Neural cell (in vitro differentiated cells): Measurements from ENCODE around the gene NACA2. TPM values are rescaled to one million over a fixed set of nuclear protein-coding genes. Genes with fewer than 3 reads are reported as not detected.

Experiments used
- H2AFZ ChIP-seq: fragments of 200-600, 300-800 bp; sonication (generic), shearing (Covaris generic); 2 replicates; pipeline ENCODE4 v1.6.0; 2014; ENCODE audit warnings: low read depth, mild to moderate bottlenecking, antibody characterized with exemption, low read length, moderate library complexity
- H3F3A ChIP-seq: fragments of 200-600 bp; shearing (Covaris generic); 2 replicates; pipeline ENCODE4 v1.6.1; 2016; ENCODE audit warnings: mild to moderate bottlenecking, moderate library complexity, mixed read lengths, antibody characterized with exemption, low read length; ENCODE audit not compliant: insufficient read depth, poor library complexity, severe bottlenecking
- H3K27ac ChIP-seq: fragments of 200-600, 300-800 bp; sonication (generic), shearing (Covaris generic); 2 replicates; pipeline ENCODE4 v1.5.1; 2014; ENCODE audit warnings: mild to moderate bottlenecking, low read length, moderate library complexity
- H3K27me3 ChIP-seq: fragments of 300-800, 200-600 bp; sonication (generic), shearing (Covaris generic); 2 replicates; pipeline ENCODE4 v1.6.0; 2014; ENCODE audit warnings: mild to moderate bottlenecking, low read depth, low read length, moderate library complexity; ENCODE audit not compliant: insufficient read depth
- H3K36me3 ChIP-seq: fragments of 300-800, 200-600 bp; sonication (generic), shearing (Covaris generic); 2 replicates; pipeline ENCODE4 v1.5.1; 2014; ENCODE audit warnings: mild to moderate bottlenecking, antibody characterized with exemption, low read length, moderate library complexity; ENCODE audit not compliant: insufficient read depth
- H3K4me2 ChIP-seq: fragments of 300-800, 200-600 bp; sonication (generic), shearing (Covaris generic); 2 replicates; pipeline ENCODE4 v1.6.0; 2014; ENCODE audit warnings: mild to moderate bottlenecking, low read length
- H3K4me3 ChIP-seq: fragments of 300-800, 200-600 bp; sonication (generic), shearing (Covaris generic); 2 replicates; pipeline ENCODE4 v1.5.1; 2014; ENCODE audit warnings: mild to moderate bottlenecking, low read length, moderate library complexity
- H3K79me2 ChIP-seq: fragments of 200-600 bp; shearing (Covaris generic); replicated peaks from 2 replicates; pipeline ENCODE4 v1.6.0; 2014; ENCODE audit warnings: mild to moderate bottlenecking, low read length, moderate library complexity; ENCODE audit not compliant: insufficient read depth
- H3K9ac ChIP-seq: fragments of 300-800, 200-600 bp; sonication (generic), shearing (Covaris generic); 2 replicates; pipeline ENCODE4 v1.6.1; 2016; ENCODE audit warnings: mild to moderate bottlenecking, low read length, mixed read lengths
- H3K9me2 ChIP-seq: fragments of 200-600 bp; shearing (Covaris generic); 2 replicates; pipeline ENCODE4 v1.6.1; 2016; ENCODE audit warnings: mild to moderate bottlenecking, low read length, mixed read lengths; ENCODE audit not compliant: insufficient read depth
- H3K9me3 ChIP-seq: fragments of 200-600, 300-800 bp; sonication (generic), shearing (Covaris generic); 2 replicates; pipeline ENCODE4 v1.6.1; 2016; ENCODE audit warnings: mild to moderate bottlenecking, mixed run types, low read length, moderate library complexity, mixed read lengths
- H4K20me1 ChIP-seq: fragments of 200-600 bp; shearing (Covaris generic); 2 replicates; pipeline ENCODE4 v1.6.1; 2016; ENCODE audit warnings: mild to moderate bottlenecking, mixed run types; ENCODE audit not compliant: insufficient read depth
- CTCF ChIP-seq: fragments of 450-650 bp; IDR thresholded peaks from 2 replicates; pipeline ENCODE4 v1.5.1; 2014; ENCODE audit warnings: antibody characterized with exemption, mild to moderate bottlenecking, moderate library complexity; ENCODE audit not compliant: poor library complexity, severe bottlenecking
- EP300 ChIP-seq: fragments of 450-650 bp; conservative IDR thresholded peaks from 2 replicates; pipeline ENCODE4 v1.6.1; 2014; ENCODE audit warnings: antibody characterized with exemption, mild to moderate bottlenecking, moderate library complexity; ENCODE audit not compliant: poor library complexity, severe bottlenecking
- EZH2 ChIP-seq: fragments of 200-600, 300-800 bp; shearing (Covaris generic), sonication (generic); IDR thresholded peaks from 2 replicates; pipeline ENCODE4 v1.6.1; 2014; ENCODE audit warnings: antibody characterized with exemption, low read length, borderline replicate concordance, mild to moderate bottlenecking; ENCODE audit not compliant: insufficient read depth, poor library complexity, severe bottlenecking
- MXI1 ChIP-seq: fragments of 450-650 bp; conservative IDR thresholded peaks from 2 replicates; pipeline ENCODE4 v1.6.1; 2014; ENCODE audit warnings: antibody characterized with exemption, mild to moderate bottlenecking; ENCODE audit not compliant: poor library complexity, severe bottlenecking
- POLR2AphosphoS5 ChIP-seq: IDR thresholded peaks from 2 replicates; pipeline ENCODE4 v1.6.1; 2012
- RAD21 ChIP-seq: fragments of 450-650 bp; conservative IDR thresholded peaks from 2 replicates; pipeline ENCODE4 v1.6.1; 2014; ENCODE audit warnings: antibody characterized with exemption, mild to moderate bottlenecking, moderate library complexity
- SMC3 ChIP-seq: fragments of 450-650 bp; conservative IDR thresholded peaks from 2 replicates; pipeline ENCODE4 v1.6.1; 2014; ENCODE audit warnings: antibody characterized with exemption, mild to moderate bottlenecking, moderate library complexity; ENCODE audit not compliant: poor library complexity
- TAF1 ChIP-seq: IDR thresholded peaks from 2 replicates; pipeline ENCODE4 v1.6.1; 2012; ENCODE audit warnings: low read depth
- polyA plus RNA-seq: library from polyadenylated mRNA; depleted of rRNA; stranded (reverse); fragments of >200 nt; gene quantifications from 2 replicates; pipeline ENCODE4 v1.2.3, GENCODE V29; 2014
- TF ChIP-seq, protein P1 (sequence below): IDR thresholded peaks from 2 replicates; pipeline ENCODE4 v1.6.1; 2012; ENCODE audit warnings: borderline replicate concordance

NACA2 gene
- polyA plus RNA-seq, 1 donor from 2014 or later = not detected

DNA sequence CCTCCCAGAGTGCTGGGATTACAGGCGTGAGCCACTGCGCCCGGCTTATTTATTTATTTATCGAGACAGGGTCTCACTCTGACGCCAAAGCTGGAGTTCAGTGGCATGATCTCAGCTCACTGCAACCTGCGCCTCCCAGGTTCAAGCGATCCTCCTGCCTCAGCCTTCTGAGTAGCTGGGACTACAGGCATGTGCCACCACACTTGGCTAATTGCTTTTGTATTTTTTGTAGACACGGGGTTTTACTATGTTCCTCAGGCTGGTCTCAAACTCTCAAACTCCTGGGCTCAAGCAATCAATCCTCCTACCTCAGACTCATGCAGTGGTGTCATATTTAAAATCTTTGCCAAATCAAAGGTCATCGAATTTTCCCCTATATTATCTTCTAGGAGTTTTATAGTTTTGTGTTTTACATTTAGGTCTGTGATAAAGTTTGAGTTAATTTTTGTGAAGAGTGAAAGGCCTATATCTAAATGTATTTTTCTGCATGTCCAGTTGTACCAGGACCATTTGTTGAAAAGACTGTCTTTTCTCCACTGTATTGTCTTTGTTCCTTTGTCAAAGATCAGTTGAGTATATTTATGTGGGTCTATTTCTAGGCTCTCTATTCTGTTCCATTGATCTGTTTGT lies 47.1 kb downstream of the NACA2 start:
- Histone ChIP-seq H3K27me3 (no peaks in the 10 kb centered on the region), H3K9me2 (no peaks in the 10 kb centered on the region), H3K9me3 (no peaks in the 10 kb centered on the region), H3K4me3 (no peak overlapping the region), H4K20me1 (no peaks in the 10 kb centered on the region), H2AFZ (no peak overlapping the region), H3F3A (no peaks in the 10 kb centered on the region), H3K27ac (no peak overlapping the region), H3K4me2 (no peak overlapping the region), H3K79me2 (no peaks in the 10 kb centered on the region), H3K9ac (no peak overlapping the region), H3K36me3 (no peaks in the 10 kb centered on the region)
- TF ChIP-seq EP300 (no peak), TAF1 (no peak), SMC3 (no peak), MXI1 (no peak), POLR2AphosphoS5 (no peak), RAD21 (no peak)

DNA sequence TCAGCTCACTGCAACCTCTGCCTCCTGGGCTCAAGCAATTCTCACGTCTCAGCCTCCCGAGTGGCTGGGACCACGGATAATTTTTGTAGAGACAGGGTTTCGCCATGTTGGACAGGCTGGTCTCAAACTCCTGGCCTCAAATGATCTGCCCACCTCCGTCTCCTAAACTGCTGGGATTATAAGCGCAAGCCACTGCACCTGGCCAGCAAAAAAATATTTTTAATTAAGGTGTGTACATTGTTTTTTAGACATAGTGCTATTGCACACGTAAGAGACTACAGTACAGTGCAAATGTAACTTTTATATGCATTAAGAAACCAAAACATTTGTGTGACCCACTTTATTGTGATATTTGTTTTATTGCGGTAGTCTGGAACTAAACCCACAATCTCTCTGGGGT lies 49.0 kb downstream of the NACA2 start:
- Histone ChIP-seq H3K4me2 (no peak overlapping the region), H3K79me2 (no peaks in the 10 kb centered on the region), H3K9ac (no peak overlapping the region), H3K4me3 (no peak overlapping the region), H3K9me3 (no peaks in the 10 kb centered on the region), H3F3A (no peaks in the 10 kb centered on the region), H4K20me1 (no peaks in the 10 kb centered on the region), H3K36me3 (no peaks in the 10 kb centered on the region), H3K27ac (no peak overlapping the region), H3K9me2 (no peaks in the 10 kb centered on the region), H3K27me3 (no peaks in the 10 kb centered on the region), H2AFZ (no peak overlapping the region)
- TF ChIP-seq EP300 (no peak), POLR2AphosphoS5 (no peak), RAD21 (no peak), CTCF (no peak), TAF1 (no peak), MXI1 (no peak), EZH2 (no peak), SMC3 (no peak)
- TF ChIP-seq, protein P1, sequence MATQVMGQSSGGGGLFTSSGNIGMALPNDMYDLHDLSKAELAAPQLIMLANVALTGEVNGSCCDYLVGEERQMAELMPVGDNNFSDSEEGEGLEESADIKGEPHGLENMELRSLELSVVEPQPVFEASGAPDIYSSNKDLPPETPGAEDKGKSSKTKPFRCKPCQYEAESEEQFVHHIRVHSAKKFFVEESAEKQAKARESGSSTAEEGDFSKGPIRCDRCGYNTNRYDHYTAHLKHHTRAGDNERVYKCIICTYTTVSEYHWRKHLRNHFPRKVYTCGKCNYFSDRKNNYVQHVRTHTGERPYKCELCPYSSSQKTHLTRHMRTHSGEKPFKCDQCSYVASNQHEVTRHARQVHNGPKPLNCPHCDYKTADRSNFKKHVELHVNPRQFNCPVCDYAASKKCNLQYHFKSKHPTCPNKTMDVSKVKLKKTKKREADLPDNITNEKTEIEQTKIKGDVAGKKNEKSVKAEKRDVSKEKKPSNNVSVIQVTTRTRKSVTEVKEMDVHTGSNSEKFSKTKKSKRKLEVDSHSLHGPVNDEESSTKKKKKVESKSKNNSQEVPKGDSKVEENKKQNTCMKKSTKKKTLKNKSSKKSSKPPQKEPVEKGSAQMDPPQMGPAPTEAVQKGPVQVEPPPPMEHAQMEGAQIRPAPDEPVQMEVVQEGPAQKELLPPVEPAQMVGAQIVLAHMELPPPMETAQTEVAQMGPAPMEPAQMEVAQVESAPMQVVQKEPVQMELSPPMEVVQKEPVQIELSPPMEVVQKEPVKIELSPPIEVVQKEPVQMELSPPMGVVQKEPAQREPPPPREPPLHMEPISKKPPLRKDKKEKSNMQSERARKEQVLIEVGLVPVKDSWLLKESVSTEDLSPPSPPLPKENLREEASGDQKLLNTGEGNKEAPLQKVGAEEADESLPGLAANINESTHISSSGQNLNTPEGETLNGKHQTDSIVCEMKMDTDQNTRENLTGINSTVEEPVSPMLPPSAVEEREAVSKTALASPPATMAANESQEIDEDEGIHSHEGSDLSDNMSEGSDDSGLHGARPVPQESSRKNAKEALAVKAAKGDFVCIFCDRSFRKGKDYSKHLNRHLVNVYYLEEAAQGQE = no peak
